HG02588 (cell line): ENCODE measurements around the gene PMEPA1.

ENCODE experiments used
- ATAC-seq: cut with Tn5 transposase; IDR thresholded peaks from one replicate; pipeline ENCODE4 v1.9.1; 2021; ENCODE audit warnings: mild to moderate bottlenecking, moderate library complexity; ENCODE audit not compliant: unreplicated experiment

PMEPA1 gene

GRCh38 chr20:57709823-57710799 is at the start of gene PMEPA1:
TSS of gene PMEPA1 (minus strand) at chr20:57710015. CDS start at chr20:57709582, 433 bp downstream.
- peak; percentile 71 for ATAC-seq

DNA sequence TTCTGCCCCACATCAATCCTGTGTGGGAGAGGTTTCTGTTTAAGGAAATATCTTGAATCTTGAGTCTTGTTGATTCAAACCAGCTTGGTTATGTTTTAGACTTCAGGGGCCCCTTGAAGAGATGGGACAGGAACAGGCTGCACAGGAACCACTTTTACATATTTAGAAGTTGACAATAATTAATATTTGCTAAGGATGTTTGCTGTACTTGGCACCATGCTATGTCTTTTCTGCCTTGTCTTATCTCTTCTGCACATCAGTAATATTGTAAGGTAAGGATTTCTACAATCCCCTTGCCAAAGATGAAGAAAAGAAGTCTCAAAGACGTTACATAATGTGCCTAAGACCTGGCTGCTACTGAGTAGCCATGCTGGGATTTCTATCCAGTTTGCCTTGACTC is 48.0 kb upstream of the PMEPA1 start:
- ATAC-seq = no peak

GRCh38 chr20:57756921-57757320 is 47.1 kb upstream of the PMEPA1 start:
- ATAC-seq = no peak

DNA sequence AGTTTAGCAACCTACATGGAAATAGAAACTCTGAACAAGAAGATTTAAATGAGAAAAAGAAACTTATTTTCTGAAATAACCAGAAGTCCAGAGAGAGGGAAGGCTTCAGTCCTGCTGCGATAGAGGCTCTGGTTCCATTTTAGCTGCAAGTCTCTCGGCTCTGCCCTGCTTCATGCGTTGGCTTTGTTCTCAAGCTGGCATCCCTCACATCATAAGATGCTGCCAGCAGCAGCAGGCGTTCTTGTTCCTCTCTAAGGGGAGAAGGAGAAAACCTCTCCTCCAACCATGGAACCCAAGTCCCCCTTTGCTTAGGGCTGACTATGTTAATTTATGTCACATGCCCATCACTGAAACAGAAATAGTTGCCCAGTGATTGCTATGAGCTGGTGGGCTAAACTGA is 46.4 kb upstream of the PMEPA1 start:
- ATAC-seq = no peak

DNA sequence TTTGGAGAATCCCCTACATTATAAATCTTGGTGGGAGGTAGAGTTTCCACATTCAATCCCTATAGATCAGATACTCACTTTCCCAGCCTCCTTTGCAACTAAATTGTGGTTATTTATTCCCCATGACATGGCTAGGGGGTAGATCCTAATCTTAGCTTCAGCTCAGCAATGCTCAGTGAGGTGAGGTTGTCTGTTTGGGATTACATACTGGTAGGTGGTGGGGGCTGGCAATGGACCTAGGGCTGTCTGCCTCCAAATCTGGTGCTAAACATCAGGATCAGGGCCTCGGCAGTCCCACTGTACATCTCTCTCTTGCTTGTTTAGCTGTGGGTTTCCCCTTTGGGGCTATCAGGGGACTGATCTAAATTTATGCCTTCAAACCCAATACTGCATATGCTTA is 45.8 kb upstream of the PMEPA1 start:
- no peak for ATAC-seq

GRCh38 chr20:57754190-57754589 is 44.4 kb upstream of the PMEPA1 start:
- ATAC-seq = no peak

DNA sequence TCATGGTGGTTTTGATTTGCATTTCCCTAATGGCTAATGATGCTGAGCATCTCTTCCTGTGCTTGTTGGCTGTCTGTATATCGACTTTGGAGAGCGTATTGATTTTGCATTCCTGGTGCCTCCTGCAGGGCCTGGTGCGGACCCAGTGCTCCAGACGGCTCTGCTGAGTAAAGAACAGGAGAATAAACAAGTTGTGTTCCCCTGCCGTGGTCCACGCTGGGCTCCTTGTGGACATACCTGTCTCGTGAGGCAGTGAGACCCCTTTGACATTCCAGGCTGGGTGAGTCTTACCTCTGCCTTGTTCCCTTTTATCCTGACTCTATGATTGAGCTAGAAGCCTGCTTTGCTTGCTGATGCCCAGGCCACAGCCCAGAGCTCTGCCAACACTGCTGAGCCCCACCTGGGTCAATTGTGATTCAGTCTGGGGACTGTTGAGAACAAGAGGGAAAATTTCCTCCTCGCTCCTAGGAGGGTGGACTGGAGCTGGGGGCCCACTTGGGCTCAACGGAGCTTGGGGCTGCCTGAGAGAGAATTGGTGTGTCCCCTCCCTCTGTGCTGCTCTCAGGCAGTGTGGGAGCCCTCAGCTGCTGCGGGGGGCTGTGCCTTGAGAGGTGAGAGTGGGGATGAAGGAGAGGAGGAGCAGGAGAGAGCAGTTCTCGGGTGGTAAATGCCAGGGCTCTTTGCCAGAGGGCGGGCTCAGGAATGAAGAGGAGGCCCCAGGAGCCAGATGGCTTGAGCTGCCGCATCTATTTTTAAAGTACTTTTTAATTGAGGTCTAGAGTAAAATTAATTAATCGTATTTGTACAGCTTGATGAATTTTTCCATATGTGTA is 43.7 kb upstream of the PMEPA1 start:
- no peak for ATAC-seq

GRCh38 chr20:57751411-57751810 is 41.6 kb upstream of the PMEPA1 start:
- no peak for ATAC-seq

- ATAC-seq = no peak
These were observed 40.1 kb upstream of the PMEPA1 start for GRCh38 chr20:57749869-57750268.

DNA sequence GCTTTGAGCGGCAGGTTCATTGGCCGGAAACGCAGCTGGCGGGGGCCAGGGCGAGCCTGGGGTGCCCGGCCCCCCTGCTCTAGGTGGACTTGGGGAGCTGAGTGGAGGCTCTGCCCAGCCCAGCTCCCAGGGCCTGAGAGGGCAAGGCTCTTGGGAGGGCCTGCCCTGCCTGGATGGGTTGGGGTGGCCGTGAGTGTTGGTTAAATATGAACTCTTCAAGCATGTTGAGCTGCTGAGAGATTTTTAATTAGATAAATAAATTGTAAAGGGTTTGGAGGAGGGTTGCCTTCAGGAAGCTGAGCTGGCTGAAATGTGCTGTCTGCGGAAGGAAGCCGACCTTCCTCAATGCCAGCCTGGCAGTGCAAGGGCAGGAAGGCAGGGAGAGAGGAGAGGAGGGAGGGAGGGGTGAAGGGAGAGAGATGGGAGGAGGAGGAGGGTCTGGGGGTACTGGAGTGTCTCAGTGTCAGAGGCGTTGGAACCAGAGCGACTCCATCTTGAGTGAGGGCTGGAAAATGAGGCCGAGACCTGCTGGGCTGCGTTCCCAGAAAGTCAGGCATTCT is 39.4 kb upstream of the PMEPA1 start:
- ATAC-seq = no peak

- peak; percentile 60 for ATAC-seq
These were observed 38.9 kb upstream of the PMEPA1 start for GRCh38 chr20:57748601-57749130.

DNA sequence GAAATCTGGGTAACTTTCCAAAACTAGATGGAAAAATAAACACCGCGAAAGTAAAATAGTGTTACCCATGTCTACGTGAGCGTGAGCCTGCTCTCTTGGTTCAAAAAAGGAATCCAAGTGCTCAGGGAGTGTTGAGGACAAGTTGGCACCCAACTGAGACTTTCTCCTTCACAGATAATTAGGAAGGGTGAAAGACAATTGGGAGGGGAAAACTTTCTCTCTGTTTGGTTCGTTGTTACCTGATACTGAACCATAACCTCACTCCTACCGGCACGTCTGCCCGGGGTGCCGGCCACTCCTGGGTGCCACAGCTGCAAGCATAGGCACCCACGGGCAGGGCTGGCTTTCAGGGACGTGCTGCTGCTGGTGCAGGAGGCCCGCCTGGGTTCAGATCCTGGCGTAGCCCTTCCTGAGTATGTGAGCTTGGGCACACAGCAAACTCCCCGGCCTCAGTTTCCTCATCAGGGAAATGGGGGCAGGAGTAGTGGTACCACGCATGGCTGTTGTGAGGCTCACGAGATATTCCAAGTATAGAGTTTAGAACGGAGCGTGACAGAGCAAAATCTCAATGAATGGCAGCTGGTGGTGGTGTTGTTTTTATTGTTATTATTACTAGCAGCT is 38.2 kb upstream of the PMEPA1 start:
- ATAC-seq = no peak

DNA sequence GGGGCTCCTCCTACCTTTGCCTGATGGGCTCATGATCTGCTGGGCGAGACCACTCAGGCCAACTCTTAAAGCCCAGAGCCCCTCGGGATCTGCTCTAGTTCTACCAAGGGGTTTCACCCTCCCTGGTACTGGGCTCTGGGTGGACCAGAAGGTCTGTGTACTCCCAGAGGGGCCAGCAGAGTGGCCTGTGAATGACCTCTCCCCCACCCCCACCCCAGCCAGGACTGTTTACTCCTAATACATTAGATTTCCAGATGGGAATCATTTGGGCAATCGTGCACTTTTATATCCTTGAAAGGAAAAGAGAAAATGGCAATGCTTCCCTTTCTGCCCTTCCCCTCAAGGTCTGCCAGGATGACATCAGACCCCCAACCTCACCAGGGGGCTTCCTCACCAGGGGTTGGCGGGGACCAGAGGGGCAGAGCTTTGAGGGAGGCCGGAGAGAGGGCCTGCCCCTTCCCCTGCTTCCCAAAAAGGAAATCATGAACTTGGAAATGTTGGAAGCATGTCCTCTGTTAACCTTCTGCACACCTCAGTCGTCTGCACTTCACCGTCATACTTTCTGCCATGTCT is 37.1 kb upstream of the PMEPA1 start:
- no peak for ATAC-seq

DNA sequence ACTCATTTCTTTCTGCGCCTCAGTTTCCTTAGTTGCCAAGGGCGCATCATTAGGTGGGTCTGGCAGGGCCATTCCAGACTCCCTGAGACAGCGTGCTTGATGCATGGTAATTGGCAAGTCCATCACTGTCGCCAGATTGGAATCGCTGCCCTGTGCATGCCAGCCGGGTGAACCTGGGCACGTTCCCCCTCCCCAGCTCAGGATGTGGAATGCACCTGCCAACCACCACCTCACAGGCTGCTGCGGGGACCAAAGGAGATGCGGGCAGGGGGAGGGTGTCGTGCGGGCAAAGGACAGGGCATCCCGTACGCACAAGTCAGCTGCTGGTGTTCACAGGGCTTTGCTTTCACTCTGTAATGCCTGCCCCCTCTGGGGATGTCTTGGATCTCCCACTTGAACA is 36.4 kb upstream of the PMEPA1 start:
- ATAC-seq = no peak

DNA sequence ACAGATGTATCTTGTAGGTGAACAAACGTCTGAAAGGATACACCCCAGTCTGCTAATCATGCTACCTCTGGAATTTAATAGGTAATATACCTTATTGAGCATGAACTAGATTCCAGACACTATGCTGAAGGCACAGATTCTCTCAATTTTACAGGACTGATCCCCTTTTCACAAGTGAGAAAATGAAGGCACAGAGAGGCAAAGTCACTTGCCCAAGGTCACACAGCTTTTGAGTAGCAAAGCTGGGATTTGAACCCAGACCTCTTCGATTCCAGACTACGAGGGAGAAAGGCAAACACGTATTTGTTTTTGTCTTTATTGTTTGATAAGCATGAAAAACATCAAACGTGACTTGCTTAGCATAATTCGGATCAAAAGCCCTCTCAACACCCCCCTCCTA is 34.4 kb upstream of the PMEPA1 start:
- ATAC-seq = no peak

- no peak for ATAC-seq
These were observed 33.8 kb upstream of the PMEPA1 start for GRCh38 chr20:57743450-57744095.

DNA sequence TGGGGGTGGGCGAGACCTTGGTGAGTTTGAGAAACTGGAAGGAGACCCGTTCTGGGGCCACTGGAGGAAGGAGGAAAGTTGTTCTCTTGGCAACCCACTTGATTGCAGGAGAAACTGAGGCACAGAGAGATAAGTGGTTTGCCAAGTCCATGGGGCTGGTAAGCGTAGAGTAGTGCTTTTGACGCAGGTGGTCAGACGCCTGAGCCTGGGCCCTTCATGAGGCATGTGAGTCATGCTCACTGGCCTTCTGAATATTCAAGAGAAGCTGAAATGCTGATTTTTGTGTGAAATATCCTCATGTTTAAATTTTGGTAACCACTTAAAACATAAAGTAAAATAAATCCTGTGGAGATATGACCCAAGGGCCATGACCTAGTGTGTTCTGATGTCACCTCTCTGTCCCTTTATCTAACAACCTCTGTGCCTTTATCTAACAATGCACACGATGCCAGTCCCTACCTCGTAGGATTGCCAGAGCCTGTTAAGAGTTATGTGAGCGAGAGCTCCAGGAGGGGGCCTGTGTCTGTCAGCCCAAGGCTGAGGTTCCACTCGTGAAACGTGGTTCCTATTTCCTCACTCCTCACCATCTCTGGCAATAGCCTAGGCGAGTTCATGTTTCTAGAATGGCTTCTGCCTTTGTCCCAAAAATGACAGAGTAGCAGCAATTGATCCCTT is 32.8 kb upstream of the PMEPA1 start:
- no peak for ATAC-seq

DNA sequence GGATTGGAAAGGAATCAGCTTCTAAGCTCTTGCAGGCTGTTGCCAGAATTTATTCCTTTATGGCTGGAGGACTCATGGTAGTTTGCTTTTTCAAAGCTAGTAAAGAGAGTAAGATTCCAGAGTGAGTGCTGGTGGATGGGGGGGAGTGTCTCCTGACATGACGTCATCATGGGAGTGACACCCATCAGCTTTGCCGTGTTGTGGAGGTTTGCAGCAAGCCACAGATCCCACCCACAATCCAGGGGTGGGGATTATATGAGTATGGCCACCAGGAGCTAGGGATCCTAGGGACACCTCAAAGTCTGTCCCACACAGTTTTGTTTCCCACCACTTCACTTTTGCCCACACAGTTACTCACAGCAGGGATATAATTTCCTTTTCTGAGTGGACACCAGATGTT is 28.7 kb upstream of the PMEPA1 start:
- no peak for ATAC-seq

GRCh38 chr20:57738053-57738452 is 28.2 kb upstream of the PMEPA1 start:
- no peak for ATAC-seq
